ENCODE measurements around the gene PINLYP. TPM values are rescaled to one million over a fixed set of nuclear protein-coding genes. Genes with fewer than 3 reads are reported as not detected.
A peak's percentile ranks its signal among the peaks of the same experiment; 100 is the strongest.
"Not testable (repeated sequence)": the region's sequence is repeated elsewhere in the genome, so short reads cannot be mapped to it uniquely, and the experiment has no call there.

PINLYP gene
- total and polyA plus RNA-seq, 7 donors = 0.66 to 1.3 (median 0.88) TPM; not detected in 1

- TF ChIP-seq, protein P1, sequence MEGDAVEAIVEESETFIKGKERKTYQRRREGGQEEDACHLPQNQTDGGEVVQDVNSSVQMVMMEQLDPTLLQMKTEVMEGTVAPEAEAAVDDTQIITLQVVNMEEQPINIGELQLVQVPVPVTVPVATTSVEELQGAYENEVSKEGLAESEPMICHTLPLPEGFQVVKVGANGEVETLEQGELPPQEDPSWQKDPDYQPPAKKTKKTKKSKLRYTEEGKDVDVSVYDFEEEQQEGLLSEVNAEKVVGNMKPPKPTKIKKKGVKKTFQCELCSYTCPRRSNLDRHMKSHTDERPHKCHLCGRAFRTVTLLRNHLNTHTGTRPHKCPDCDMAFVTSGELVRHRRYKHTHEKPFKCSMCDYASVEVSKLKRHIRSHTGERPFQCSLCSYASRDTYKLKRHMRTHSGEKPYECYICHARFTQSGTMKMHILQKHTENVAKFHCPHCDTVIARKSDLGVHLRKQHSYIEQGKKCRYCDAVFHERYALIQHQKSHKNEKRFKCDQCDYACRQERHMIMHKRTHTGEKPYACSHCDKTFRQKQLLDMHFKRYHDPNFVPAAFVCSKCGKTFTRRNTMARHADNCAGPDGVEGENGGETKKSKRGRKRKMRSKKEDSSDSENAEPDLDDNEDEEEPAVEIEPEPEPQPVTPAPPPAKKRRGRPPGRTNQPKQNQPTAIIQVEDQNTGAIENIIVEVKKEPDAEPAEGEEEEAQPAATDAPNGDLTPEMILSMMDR (IDR thresholded peaks at IDR 0.05) = no peak
- H3K4me1 ChIP-seq = peaks cover 26% of the 10 kb centered on the region
These were observed 21.4 kb downstream of the PINLYP start for GRCh38 chr19:43596842-43597461.

GRCh38 chr19:43597876-43598275 lies 22.3 kb downstream of the PINLYP start:
- 49 to 54% (median 51%) methylated on average over 5 of the region's 5 CpGs for WGBS, 3 donors
- no peak overlapping the region for H3K27ac ChIP-seq
- DNase-seq (no peak), ATAC-seq (no peak)
- H3K4me1 ChIP-seq = peaks cover 26% of the 10 kb centered on the region
- H3K27me3 ChIP-seq (ENCODE audit: insufficient read depth in 3 of 3, low read length in 2 of 3) = no peaks in the 10 kb centered on the region
- H3K4me3 ChIP-seq = peak overlapping the region; percentile 89
- intact Hi-C loops (cut with DNase I) = loop anchor here (5.0 to 10.0 kb wide), 2 partner anchors 63 to 66 kb away; partner anchors contain the start of gene ZNF575 (in 2 of the 2)
- H3K9me3 ChIP-seq = no peaks in the 10 kb centered on the region
- TF ChIP-seq, protein P1 (IDR thresholded peaks at IDR 0.05) = no peak
- peaks cover 3 to 63% of the 10 kb centered on the region in 2 donors for H3K36me3 ChIP-seq (ENCODE audit: insufficient read depth in 1 of 2, low read depth in 1 of 2)

More at GRCh38 chr19:43596842-43597461, 21.4 kb downstream of the PINLYP start:
- peak overlapping the region; percentile 99 for H3K27ac ChIP-seq
- peaks cover 3 to 63% of the 10 kb centered on the region in 2 donors for H3K36me3 ChIP-seq (ENCODE audit: insufficient read depth in 1 of 2, low read depth in 1 of 2)
- ATAC-seq = no peak
- no peaks in the 10 kb centered on the region for H3K9me3 ChIP-seq
- H3K27me3 ChIP-seq (ENCODE audit: insufficient read depth in 3 of 3, low read length in 2 of 3) = no peaks in the 10 kb centered on the region
- 16 to 26% (median 18%) methylated on average over 7 of the region's 7 CpGs for WGBS, 3 donors
- DNase-seq = no peak
- intact Hi-C loops (cut with DNase I) = loop anchor here (5.0 to 10.0 kb wide), 2 partner anchors 62 to 65 kb away; partner anchors contain the start of gene ZNF575 (in 2 of the 2)
- H3K4me3 ChIP-seq = peak overlapping the region; percentile 89

DNA sequence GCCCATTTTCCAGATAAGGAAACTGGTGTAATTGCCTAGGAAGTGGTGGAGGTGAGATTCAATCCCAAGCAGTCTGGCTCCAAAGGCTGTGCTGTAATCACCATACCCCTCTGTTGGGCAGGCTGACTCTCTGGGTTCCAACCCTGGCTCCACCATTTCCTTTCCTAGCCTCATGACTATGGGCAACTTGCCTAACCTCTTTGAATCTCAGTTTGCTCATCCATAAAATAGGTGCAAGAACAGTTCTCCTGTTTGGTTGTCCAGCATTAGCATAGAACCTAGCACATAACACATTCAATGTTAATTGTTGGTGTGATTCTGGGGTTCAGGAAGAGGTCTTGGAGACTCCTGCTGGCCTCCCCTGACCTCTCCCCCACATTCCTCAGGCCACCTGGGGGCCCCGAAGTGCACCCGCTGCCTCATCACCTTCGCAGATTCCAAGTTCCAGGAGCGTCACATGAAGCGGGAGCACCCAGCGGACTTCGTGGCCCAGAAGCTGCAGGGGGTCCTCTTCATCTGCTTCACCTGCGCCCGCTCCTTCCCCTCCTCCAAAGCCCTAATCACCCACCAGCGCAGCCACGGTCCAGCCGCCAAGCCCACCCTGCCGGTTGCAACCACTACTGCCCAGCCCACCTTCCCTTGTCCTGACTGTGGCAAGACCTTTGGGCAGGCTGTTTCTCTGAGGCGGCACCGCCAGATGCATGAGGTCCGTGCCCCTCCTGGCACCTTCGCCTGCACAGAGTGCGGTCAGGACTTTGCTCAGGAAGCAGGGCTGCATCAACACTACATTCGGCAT lies 23.0 kb downstream of the PINLYP start:
- ATAC-seq = no peak
- H3K27ac ChIP-seq = no peak overlapping the region
- intact Hi-C loops (cut with DNase I) = loop anchor here (5.0 to 10.0 kb wide), 2 partner anchors 64 to 66 kb away; partner anchors contain the start of gene ZNF575 (in 2 of the 2)
- H3K27me3 ChIP-seq (ENCODE audit: insufficient read depth in 3 of 3, low read length in 2 of 3) = no peaks in the 10 kb centered on the region
- DNase-seq = no peak
- H3K4me1 ChIP-seq = peaks cover 26% of the 10 kb centered on the region
- WGBS, 3 donors = 89 to 95% (median 94%) methylated on average over 19 of the region's 19 CpGs
- peaks cover 3 to 58% of the 10 kb centered on the region in 2 donors for H3K36me3 ChIP-seq (ENCODE audit: insufficient read depth in 1 of 2, low read depth in 1 of 2)
- TF ChIP-seq, protein P1 (IDR thresholded peaks at IDR 0.05) = no peak
- H3K9me3 ChIP-seq = no peaks in the 10 kb centered on the region
- H3K4me3 ChIP-seq = no peak overlapping the region

- TF ChIP-seq, protein P1 (IDR thresholded peaks at IDR 0.05) = no peak
- Histone ChIP-seq H3K27me3 (ENCODE audit: insufficient read depth in 3 of 3, low read length in 2 of 3) (no peaks in the 10 kb centered on the region), H3K9me3 (no peaks in the 10 kb centered on the region), H3K36me3 (ENCODE audit: insufficient read depth in 1 of 2, low read depth in 1 of 2) (peaks cover 3 to 57% of the 10 kb centered on the region in 2 donors), H3K4me3 (no peak overlapping the region), H3K27ac (no peak overlapping the region), H3K4me1 (peaks cover 15% of the 10 kb centered on the region)
- no peak for DNase-seq
- no peak for ATAC-seq
- 82 to 85% (median 84%) methylated on average over 4 of the region's 4 CpGs for WGBS, 3 donors
- intact Hi-C loops (cut with DNase I) = loop anchor here (5.0 to 10.0 kb wide), 2 partner anchors 65 to 67 kb away; partner anchors contain the start of gene ZNF575 (in 2 of the 2)
These were observed 24.2 kb downstream of the PINLYP start for GRCh38 chr19:43599635-43600295.

GRCh38 chr19:43600326-43600725 lies 24.7 kb downstream of the PINLYP start:
- H3K27me3 ChIP-seq (ENCODE audit: insufficient read depth in 3 of 3, low read length in 2 of 3); DNase-seq; ATAC-seq; H3K4me3 ChIP-seq; intact Hi-C loops (cut with DNase I); H3K9me3 ChIP-seq; H3K27ac ChIP-seq: not testable (repeated sequence)
- Histone ChIP-seq H3K4me1 (peaks cover 11% of the 10 kb centered on the region), H3K36me3 (ENCODE audit: insufficient read depth in 1 of 2, low read depth in 1 of 2) (peaks cover 3 to 57% of the 10 kb centered on the region in 2 donors)
- 65 to 84% (median 69%) methylated on average over 5 of the region's 5 CpGs for WGBS, 3 donors
